ENCODE results near the gene TSEN34. TPM values are rescaled to one million over a fixed set of nuclear protein-coding genes. Genes with fewer than 3 reads are reported as not detected.

The TSEN34 gene
- 60.8 and 64.7 TPM in 2 replicates for total RNA-seq

DNA sequence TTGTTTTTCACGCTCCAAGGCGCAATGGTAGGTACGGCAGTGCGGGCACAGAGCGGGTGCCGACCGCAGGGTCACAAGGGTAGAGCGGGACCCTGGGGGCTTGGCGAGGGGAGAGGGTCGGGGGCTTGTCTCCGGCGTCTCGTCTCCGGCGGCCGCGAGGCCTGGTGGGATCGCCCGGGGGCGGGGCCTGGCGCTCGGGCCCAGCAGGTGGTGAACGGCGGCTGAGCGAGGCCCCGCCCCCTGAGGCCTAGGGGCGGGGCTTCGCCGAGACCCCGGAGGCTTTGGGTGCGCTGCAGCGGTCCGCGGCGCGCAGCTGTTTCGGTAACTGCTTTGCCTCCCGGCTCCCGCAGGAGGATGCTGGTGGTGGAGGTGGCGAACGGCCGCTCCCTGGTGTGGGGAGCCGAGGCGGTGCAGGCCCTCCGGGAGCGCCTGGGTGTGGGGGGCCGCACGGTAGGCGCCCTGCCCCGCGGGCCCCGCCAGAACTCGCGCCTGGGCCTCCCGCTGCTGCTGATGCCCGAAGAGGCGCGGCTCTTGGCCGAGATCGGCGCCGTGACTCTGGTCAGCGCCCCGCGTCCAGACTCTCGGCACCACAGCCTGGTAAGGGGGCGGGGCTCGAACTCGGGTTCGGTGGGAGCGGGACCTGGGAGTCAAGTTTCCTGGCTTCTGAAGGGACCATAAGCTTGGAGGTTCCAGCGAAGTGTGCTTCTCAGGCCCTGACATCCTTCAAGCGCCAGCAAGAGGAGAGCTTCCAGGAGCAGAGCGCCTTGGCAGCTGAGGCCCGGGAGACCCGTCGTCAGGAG, at the start of gene TSEN34:
TSEN34 (plus strand) TSS at position 298 of the 800 bp plus-strand sequence; CDS start at position 355, 57 bp downstream.

DNA sequence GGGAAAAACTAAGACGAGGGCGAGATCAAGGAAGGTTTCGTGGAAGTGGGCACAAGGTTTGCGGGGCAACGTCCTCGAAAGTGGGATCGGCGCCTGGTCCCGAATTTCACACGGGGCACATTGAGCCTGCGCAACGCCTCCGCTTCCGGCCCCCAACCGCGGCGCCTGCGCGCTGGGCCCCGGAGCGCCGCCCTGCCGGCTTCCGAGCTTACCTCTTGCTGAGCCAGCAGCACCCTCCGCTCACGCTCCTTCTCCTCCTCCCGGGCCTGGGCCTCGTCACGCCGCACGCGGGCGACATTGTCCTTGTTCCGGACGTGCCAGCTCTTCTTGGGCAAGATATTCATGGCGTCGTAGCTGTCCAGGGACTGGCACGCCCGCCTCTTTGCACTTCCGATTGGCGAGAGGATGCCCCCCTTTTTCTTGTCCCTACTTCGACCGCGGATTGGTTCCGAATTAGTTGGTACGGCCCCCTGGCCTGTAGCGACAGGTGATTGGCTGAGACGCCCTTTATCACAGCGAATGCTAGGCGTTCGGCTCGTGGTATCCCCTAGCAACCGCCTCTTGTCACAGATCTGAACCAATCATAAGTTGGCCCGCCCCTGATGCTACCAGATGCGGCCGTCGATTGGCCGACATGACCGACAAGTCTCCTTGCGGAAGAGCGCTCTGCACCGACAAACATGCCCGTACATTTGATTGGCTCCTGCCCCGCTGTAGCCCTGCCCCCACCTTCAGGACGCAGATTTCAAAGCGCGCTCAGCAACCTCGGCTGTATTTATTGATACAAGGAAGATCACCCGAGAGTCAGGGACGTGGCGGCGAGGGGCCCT, 31.5 kb upstream of the TSEN34 start, which contains the start of gene LENG1:
LENG1 (minus strand) TSS at position 370 of the 830 bp plus-strand sequence; CDS start at position 344, 26 bp downstream.

DNA sequence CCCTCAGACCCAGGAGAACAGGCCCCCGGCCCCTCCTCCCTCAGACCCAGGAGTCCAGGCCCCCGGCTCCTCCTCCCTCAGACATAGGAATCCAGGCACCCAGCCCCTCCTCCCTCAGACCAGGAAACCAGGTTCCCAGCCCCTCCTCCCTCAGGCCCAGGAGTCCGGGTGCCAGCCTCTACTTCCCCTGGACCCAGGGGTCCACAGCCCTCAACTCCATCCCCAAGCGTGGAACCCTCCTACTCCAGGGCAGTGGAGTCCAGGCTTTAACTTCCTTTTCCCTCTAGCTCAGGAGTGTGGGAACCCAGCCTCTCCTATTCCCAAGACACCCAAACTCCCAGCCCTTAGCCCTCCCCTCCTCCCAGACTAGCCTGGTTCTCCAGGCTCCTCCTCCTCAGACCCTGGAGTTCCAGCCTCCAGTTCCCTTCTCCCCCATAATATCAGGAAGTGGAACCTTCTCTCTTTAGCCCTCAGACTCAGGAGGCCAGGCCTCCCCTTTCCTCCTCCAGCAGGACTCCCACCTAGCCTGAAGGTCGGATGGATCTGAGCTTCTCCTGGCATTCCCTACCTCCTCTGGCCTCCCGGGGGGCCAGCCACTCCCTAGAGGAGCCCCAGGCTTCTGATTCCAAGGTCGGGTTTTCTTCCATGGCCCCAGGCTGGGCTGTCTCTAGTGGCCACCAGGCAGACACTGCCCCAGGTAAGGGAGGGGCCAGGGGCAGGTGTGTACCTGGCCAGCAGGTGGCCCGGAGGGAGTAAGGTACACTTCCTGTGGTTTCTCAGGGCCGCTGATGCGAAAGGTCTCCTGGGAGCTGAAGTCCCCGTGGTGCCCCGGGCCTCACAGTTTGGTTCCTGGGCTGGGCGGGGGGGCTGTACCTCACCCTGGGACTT, 18.4 kb upstream of the TSEN34 start, which contains the start of gene TMC4:
TMC4 (minus strand) TSS at position 690 of the 888 bp plus-strand sequence; CDS start at position 647, 43 bp downstream.

DNA sequence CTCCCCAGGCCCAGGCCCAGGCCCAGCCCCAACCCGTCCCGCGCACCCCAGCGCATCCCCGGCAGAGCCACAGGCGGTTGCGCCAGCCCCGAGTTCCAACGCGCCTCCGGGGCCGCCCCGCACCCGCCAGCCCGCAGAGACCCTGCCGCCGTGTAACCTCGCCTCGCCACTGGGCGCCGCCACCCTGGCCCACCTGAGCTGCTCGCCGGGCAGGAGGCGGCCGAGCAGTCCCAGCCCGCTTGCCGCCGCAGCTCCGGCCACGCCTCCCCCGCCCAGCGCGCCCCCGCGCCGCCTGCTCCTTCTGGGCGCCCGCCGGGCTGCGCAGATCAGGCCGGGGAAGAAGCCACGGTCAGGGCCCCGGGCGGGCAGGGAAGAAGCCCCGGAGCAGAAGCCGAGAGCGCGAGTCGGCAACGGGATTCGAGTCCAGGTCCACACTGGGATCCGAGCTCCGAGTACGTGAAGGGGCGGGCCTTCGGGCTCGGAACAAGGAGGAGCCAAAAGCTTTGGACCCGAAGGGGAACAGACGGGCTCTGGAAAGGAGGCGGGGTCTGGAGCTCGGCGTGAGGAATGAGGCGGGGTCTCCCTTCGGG, 1.9 kb upstream of the TSEN34 start, which contains the start of gene MBOAT7:
MBOAT7 (minus strand) TSS at position 436 of the 590 bp plus-strand sequence. CDS start 1,072 bp downstream, outside the sequence.

DNA sequence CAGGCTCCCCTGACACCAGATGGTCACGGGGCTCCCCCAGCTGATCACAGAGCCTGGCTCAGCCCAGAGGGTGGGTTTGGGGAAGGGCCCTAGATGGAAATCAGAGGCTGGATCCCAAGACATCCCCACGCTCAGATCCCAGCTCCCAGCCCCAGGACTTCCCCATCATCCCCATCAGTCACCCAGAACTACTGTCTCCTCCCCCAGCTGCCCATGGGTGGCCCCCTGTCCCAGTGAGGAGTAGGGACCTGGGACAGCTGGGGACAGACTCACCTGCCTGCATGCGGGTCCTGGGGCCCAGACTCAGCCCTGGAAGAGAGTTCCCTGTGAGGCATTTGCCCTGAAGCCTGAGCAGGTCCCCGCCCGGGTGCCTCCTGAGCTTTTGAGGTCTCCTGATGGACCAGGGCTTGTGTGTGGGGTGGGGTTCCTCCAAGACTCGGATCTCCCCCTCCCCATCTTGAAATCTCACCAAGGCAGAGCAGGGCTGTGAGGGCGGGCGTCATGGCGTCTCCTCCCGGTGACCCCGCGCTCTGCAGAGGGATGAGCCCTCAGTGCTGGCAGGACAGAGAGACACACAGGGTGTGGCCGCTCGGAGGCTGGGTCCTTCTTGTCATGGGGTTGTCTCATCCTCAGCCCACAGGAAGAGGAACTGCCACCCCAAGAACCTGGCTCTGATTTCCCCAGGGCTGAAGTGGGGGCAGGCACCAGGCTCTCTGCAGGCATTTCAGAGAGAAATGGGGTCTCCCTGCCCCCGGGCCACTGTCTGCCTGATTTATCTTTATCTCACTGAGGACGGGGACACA, 31.6 kb downstream of the TSEN34 start, which contains the start of gene LILRB3:
LILRB3 (minus strand) TSS at position 534 of the 803 bp plus-strand sequence; CDS start at position 503, 31 bp downstream.

DNA sequence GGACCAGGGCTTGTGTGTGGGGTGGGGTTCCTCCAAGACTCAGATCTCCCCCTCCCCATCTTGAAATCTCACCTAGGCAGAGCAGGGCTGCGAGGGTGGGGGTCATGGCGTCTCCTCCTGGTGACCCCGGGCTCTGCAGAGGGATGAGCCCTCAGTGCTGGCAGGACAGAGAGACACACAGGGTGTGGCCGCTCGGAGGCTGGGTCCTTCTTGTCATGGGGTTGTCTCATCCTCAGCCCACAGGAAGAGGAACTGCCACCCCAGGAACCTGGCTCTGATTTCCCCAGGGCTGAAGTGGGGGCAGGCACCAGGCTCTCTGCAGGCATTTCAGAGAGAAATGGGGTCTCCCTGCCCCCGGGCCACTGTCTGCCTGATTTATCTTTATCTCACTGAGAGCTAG, 51.5 kb downstream of the TSEN34 start, which contains the start of gene LILRA6:
LILRA6 (minus strand) TSS at position 145 of the 400 bp plus-strand sequence.

Other genes starting within 250 kb of the TSEN34 start
- gene CACNG8, start 228.4 kb upstream of the TSEN34 start, total RNA-seq, result 0.20 TPM in 1 of 2 replicates, not detected in the other
- gene CACNG6, start 199.7 kb upstream of the TSEN34 start, total RNA-seq, result not detected in 2 replicates
- not detected in 2 replicates for gene VSTM1, start 127.4 kb upstream of the TSEN34 start, total RNA-seq
- not detected in 2 replicates for gene TARM1, start 109.9 kb upstream of the TSEN34 start, total RNA-seq
- under 0.01 and 0.20 TPM in 2 replicates for gene OSCAR, start 90.5 kb upstream of the TSEN34 start, total RNA-seq
- gene NDUFA3, start 88.5 kb upstream of the TSEN34 start, total RNA-seq, result 9.9 and 12.1 TPM in 2 replicates
- gene TFPT, start 75.7 kb upstream of the TSEN34 start, total RNA-seq, result 8.4 and 10.3 TPM in 2 replicates
- gene PRPF31, start 75.6 kb upstream of the TSEN34 start, total RNA-seq, result 49.6 and 55.5 TPM in 2 replicates
- 7.3 and 9.2 TPM in 2 replicates for gene CNOT3, start 53.5 kb upstream of the TSEN34 start, total RNA-seq
- gene LENG1, start 31.6 kb upstream of the TSEN34 start, total RNA-seq, result 4.3 and 4.8 TPM in 2 replicates
- not detected in 2 replicates for gene TMC4, start 18.1 kb upstream of the TSEN34 start, total RNA-seq
- 30.9 and 32.0 TPM in 2 replicates for gene MBOAT7, start 1.7 kb upstream of the TSEN34 start, total RNA-seq
- gene RPS9, start 9.6 kb downstream of the TSEN34 start, total RNA-seq, result 1,299 and 2,011 TPM in 2 replicates
- 0.20 TPM in 1 of 2 replicates, not detected in the other for gene LILRB3, start 31.7 kb downstream of the TSEN34 start, total RNA-seq
- gene LILRA6, start 51.5 kb downstream of the TSEN34 start, total RNA-seq, result not detected in 2 replicates
- gene LILRB5, start 66.0 kb downstream of the TSEN34 start, total RNA-seq, result not detected in 2 replicates
- not detected in 2 replicates for gene LILRB2, start 89.8 kb downstream of the TSEN34 start, total RNA-seq
- not detected in 2 replicates for gene LILRA5, start 121.9 kb downstream of the TSEN34 start, total RNA-seq
- gene LILRA4, start 147.9 kb downstream of the TSEN34 start, total RNA-seq, result not detected in 2 replicates
- gene LAIR1, start 173.6 kb downstream of the TSEN34 start, total RNA-seq, result not detected in 2 replicates
- not detected in 2 replicates for gene TTYH1, start 224.2 kb downstream of the TSEN34 start, total RNA-seq